Inferior parietal cortex (tissue), 1 donor: ENCODE measurements around the gene CEP112.
"Not testable (repeated sequence)": the region's sequence is repeated elsewhere in the genome, so short reads cannot be mapped to it uniquely, and the experiment has no call there.

Experiments used
- DNase-seq: peaks from one replicate; pipeline ENCODE4 v3.0.0-alpha.2; 2016; ENCODE audit errors: extremely low spot score

CEP112 gene

DNA sequence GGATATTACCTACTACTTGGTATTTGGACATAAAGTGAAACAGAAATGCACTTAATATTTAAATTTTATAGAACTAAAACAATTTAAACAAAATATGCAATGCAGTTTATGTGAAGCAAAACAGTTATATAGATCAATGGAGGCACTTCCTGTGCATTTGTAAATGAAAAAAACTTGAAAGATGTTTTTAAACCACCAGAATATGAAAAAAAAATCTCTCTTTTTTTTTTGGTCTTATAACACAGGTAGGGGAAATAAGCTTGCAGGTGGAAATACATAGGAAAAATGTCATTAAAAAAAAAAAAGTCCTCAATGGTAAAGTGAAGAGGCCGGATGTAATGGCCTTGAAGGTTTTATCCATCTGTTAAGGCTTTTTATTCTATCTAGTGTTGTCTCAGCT lies 450.2 kb downstream of the CEP112 start:
- no peak for DNase-seq

DNA sequence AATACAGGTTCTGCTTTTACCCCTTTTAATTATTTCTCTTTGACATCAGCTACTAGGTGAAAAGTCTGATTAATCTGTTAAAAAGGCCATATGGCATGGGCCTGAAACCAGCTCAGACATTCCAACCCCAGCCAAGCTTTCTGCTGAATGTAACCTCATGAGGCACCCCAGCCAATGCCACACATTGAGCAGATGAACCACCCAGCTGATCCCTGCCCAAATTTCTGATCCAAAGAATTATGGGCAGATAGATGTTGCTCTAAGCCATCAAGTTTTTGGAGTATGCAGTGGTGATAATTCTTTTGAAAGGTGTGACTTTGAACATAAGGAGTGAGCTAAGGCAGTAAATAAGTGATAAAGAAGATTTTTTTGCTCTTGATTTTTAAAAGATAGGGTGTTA lies 452.9 kb downstream of the CEP112 start:
- DNase-seq: no peak

DNA sequence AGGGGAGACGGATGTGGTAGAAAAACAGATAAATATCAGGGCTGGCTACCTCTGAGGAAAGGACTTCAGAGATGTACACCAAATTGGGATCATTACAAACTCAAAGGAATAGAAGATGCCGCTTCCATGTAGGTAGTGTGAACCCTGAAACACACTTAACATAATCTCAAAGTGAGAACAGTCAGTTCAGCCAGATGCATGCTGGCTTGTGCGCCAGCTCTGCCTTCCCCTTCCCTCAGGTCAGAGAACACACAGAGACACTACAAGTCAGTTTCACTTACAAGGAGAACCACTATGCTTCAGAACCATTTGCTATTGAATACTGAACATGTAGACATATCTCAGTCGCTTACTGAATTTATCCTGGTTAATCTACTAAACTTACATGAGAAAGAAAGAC lies 454.5 kb downstream of the CEP112 start:
- no peak for DNase-seq

DNA sequence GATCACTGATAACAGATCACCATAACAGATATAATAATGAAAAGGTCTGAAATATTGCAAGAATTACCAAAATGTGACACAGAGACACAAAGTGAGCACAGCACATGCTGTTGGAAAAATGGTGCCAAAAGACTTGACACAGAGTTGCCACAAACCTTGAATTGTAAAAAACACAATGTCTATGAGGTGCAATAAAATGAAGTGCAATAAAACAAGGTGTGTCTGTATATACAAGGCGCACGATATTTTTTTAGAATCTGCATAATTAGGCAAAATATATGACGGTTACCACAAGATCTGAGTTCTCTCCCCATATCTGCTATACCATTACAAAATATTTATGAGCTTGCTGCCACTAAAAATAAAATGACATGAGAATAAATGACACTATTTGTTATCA lies 458.6 kb downstream of the CEP112 start:
- no peak for DNase-seq

DNA sequence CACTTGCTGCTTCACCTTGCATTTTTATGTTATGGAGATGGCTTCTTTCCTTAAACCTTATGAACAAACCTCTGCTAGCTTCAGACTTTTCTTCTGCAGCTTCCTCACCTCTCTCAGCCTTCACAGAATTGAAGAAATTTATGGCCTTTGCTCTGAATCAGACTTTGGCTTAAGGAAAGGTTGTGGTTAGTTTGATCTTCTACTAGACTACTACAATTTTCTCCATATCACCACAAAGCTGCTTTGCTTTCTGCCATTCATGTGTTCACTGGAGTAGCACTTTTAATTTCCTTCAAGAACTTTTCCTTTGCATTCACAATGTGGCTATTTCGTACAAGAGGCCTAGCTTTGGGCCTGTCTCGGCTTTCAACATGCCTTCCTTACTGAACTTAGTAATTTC lies 459.3 kb downstream of the CEP112 start:
- DNase-seq: not testable (repeated sequence)

DNA sequence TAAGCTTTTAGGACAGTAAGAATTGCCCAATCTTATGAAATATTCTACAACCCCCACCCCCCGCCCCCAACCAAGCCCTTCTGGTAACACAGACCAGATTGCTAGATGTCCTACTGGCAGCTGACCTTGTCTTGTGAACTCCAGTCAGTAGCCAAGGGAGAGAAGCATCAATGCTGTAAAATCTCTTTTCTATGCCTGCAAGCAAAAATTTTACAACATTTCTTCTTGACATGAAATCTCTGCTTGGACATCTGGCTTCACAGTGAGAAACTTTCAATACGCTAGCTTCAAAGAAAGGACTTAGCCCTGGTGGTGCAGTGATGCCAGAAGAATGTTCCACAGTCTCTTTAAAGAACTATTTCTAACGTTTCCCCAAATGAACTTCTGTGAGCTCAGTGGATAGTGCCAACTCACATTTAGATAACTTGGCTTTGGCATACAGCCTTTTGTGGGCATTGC lies 461.2 kb downstream of the CEP112 start:
- DNase-seq: no peak

DNA sequence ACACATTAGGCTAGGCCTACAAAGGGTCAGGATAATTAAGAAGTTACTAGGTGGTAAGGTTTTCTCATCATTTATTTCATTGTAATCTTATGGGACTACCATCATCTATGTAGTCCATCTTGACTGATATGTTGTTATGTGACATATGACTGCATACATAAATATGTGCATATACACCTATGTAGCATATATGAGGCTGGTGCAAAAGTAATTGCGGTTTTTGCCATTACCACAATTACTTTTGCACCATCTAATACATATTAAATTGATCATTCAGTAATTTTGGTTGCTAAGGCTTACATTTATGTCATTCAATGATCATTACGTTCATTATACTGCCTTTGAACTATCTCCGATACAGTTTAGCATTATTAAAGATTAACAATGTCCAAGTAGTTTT lies 462.7 kb downstream of the CEP112 start:
- DNase-seq: no peak

DNA sequence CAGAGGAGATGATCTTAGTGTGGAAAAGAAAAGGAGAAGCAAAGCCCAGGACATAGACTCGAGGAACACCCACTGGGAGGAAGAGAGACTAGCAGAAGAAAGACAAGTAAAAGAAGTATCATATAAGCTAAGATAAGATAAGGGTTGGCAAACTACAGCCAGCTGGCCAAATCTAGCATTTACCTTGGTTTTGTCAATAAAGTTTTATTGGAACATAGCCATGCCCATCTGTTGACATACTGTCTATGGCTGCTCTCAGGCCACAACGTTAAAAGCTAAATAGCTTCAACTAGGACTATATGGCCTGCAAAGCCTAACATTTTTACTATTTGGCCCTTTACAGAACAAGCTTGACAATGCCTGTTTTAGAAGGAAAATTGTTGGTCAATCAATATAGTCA lies 464.1 kb downstream of the CEP112 start:
- DNase-seq: no peak

DNA sequence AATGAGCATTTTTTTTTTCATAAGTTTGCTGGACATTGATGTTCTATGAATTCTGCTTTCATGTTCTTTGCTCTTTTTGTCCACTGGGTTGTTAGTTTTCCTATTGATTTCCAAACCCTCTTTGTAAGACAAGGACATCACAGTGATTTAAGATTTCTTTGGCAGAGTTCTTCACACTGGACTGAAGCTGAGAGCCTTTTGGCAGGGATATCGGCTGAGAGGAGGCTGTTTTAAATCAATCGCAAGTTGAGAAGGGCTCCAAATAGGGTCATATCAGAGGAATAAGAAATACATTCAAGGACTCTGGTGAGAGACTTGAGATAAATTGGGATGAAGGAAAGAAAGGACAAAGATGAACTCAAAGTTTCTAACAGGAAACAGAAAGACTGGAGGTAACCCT lies 464.7 kb downstream of the CEP112 start:
- no peak for DNase-seq

DNA sequence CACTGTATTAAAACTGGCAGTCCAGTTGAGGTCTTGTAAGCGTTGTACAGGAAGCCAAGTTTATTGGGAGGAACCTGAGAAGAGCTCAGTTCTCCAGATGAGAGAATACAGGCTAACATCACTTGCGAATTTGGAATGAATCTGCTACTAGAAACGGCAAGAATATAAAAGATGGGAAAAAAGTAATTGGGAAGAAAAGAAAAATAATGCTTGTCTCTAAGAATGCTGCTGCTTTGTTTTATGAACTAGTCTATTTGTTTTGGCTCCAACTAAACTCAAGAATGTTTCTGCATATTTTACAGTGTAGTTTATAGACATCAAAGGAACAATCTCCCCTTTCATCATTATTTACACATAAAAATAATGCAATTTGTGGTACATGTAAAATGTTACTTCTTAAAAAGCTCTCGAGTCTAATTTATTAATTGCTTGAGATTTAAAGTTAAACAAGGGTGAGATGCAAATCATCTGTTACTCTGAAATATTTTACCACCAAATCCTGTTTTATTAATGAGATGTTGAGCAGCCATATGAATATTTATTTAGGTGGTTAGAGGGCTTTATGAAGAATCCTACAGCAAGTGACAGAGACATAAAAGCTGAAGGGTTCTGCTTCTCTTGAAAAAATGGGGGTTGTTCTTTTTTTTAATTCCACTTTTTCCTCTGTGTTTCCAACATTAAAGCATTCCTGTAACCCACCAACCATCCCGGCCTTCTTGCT lies 468.3 kb downstream of the CEP112 start:
- DNase-seq: no peak

DNA sequence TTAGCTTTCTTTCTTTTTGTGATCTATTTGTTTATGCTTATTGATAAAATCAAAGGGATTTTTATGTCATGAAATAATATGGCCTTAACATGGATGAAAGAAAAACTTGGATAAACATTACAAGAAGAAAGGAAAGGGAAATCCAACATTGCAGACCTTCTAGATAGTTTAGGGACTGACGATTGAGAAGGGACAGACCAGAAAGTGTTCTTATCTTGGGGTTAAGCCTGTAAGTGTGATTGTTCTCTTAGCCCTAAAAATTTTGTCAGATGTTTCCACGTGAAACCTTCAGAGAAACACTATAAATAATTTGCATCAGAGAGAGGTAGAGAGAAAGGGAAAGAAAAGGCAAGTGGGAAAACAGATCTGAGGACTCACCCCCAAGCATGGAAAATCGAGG lies 473.3 kb downstream of the CEP112 start:
- no peak for DNase-seq

DNA sequence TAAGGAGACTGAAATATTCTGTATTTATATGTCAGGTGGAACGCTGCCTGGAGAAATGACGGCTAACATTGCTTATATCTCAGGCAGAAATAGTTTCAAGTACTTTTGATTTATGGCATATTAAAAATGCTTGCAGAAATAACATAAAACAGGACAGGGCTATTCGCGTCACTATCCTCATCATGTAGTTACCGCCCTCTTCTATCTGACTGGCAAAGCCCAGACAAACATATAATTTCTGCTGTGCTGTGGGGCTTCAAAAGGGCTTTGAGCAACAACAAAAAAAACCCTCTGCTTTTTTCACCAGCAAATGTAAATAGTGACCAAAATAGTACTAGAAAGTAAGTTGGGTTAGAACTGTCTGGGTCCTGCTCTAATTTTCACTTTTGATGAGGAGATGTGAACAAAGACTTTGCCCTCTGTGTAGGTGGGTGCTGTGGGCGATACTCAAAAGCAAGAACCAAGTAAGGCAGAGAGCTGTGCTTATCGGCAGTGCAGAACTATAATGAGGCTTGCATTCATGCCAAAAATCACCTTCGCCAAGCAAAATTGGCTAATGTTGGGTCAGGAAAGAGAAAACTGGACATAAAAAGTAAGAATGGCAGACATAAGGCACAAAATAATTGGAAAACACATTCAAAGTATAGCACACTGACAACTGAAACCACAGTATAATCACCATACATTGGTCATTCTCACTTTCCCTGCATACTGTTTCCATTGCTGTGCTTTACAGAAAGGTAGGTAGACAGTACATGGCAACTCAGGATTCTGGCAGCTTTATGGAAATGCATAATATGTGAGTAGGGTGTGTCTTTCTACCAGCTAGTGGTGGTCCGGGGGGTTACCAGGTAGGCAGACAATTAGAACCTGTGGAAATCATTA lies 479.3 kb downstream of the CEP112 start:
- no peak for DNase-seq

DNA sequence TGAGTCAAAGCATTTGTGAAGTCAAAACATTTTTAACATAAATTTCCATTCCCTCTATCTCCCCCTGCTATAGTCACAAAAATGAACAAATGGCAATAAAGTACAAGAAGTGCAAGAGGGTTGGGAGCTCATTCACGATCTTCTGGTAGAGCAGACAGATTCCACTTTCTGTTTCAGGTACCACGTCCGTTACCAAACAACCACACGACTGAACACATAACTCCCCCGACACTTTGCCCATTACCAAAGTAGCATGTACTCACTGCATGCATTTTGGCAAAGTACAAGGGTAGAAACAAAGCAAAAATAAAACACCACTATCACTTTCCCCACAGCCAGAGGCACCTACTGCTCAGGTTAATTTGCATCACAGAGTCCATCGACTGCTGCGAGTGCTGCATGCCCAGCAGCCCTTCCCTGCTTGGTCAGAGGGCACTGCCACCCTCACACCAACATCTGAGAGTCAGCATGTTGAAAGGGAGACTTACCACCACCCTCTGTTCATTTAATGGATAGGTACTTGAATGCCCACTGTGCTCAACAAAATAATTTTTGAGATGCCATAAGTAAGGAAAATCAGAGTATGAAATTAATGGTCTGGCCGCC lies 480.2 kb downstream of the CEP112 start:
- no peak for DNase-seq

DNA sequence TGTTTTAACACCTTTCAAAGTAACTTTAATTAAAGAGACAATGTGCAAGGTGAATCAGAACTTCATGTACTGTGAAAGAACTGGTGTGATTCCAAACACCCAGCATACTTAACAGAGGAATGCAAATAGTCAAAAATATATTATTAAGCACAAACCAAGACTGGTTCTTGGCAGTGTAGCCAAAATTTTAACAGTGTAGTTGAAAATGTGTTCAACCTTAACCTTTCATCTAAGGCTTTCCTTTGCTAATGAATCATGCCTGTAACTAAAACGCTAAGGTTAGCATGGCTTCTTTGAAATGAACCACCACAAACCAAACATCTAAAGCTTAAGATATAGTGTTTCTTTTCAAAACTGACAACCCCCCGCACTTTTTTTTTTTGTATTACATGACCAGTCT lies 484.2 kb downstream of the CEP112 start:
- DNase-seq: no peak

DNA sequence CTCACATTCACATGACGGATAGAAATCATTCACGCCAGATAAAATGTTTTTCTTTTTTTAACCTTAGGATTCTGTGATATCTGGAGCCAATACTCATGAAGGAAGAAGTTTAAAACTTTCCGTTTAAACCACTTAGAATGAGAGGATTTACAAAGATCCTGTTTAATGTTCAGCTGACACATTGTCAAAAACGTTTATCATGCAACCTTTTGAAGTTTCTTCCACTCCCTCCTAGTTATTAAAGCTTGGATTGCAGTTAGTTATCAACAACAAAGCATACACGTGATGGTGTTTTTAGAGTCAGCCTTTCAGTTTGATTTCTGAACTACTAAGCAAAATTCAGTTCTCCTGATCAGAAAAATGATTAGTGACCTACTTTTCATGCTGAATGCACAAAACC lies 487.2 kb downstream of the CEP112 start:
- DNase-seq: no peak

DNA sequence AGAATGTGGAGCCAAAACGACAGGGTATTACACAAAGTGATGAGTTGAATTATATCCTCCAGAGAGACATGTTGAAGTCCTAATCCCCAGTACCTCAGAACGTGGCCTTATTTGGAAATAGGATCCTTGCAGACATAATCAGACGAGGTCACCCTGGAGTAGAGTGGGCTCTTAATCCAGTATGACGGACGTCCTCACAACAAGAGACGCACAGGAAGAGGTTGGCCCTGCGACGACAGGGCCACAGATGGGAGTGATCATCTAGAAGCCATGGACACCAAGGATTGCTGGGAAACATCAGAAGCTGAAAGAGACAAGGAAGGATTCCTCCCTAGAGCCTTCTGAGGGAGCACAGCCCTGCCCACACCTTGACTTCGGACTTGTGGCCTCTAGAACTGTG lies 488.0 kb downstream of the CEP112 start:
- no peak for DNase-seq

DNA sequence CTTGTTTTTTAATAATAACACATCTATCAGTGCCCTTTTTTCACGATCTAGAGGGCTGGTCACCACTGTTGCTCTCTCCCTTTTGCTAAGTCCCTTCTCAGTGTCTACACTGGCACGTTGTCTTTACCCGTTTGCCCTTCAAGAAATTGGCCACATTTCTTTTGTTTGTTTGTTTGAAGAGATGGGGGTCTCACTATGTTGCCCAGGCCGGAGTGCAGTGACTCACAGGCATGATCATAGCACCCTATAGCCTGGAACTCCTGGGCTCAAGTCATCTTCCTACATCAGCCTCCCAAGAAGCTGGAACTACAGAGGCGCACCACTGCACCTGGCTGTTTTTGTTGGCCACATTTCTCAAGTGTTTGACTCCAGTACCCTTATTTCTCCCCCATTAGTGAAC lies 492.5 kb downstream of the CEP112 start:
- no peak for DNase-seq

DNA sequence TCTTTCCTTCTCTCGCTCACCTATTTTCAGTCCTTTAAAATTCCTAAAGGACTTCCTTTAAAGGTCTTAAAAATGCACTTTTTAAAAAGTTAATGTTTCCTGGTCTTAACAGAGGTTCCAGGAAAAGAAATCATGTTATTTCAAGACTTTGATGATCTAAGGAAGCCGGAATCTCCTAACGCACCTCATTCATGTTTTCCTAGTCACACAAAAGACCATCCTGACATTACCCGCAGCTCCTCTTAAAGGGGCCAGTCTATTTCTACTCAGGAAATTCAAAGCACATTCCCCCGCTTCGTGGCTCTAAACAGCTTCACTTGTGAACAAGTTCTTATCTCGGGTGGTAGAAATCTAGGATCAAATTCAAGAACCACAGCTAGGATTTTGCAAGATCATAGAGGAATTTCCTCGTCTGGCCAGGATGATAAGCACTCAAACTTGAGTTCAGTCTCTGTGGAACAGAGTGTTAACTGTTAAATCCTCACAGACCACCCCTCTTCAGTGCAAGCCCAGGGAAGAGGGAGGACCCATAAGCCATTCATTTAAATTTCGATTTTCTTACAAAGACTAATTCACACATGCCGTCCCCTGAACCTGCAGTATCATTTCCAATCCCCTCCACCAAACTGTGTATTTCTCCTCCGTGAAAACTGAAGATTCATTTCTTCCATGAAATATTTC lies 493.4 kb downstream of the CEP112 start:
- DNase-seq: no peak

DNA sequence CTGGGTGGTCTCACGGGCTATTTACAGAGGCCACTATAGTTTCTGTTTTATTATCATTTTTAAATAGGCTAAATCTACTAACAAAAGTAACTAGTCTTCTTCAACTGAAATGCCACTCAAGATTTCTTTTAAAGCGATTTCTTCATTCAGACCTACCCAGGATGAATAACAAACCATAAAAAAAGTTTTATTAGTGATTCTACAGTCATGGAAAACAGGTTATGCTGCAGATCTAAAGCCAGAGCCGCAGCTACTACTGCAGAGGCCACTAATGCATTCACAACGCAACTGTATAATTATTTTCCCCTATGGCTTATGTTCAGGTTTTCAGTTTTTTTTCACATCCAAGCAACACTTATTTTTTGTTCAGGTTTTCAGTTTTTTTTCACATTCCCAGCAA lies 494.3 kb downstream of the CEP112 start:
- DNase-seq: no peak

DNA sequence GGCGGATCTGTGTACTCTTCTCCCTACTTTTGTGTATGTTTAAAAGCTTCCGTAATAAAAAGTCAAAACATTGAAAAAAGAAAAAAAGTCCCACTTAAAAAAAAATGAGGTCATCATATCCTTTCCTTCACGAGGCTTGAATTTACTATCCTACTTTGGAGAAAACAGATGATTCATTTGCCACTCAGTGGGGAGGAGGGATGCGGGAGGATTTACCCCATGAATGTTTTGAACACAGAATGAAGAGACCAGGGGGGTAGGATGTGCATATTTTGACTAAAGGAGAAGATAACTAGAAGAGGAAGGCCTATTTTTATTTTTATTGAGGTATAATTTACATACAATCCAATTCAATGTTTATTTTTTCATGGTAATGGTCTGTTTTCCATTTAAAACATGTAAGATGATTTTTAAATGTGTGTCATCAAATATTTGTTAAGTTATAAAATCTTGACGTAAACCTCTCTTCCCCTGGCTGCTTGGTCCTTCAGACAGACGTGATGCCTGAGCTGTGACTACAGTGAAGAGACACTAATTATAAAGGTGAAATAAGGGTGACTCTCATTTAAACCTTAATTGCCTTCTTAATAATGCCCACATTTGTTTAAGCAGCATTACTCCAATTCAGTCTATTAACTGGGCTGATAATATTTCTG lies 495.1 kb downstream of the CEP112 start:
- DNase-seq: no peak

DNA sequence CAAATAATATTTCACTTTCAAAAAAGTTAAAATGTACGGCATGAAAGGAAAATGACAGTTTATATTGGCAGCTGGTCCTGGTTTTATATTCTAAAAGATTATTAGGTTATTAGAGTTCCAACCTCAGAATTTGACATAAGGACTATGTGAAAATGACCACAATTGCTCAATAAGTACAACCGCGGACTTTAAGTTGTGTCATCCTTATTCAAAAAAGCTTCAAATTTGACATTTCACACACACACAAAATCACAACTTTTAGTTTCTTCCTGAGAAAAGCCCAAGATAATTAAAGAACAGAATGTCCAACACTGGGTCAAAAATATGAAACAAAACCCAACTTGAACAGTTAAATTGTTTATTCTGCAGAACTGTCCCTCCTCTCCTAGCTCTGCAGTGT lies 497.3 kb downstream of the CEP112 start:
- no peak for DNase-seq
